ENCODE data around the gene TXNDC17.
"Not testable (repeated sequence)": the region's sequence is repeated elsewhere in the genome, so short reads cannot be mapped to it uniquely, and the experiment has no call there.

The TXNDC17 gene

GRCh38 chr17:6638046-6638908 lies 2.6 kb upstream of the TXNDC17 start:
- no peak for DNase-seq

GRCh38 chr17:6639014-6639585 lies 1.8 kb upstream of the TXNDC17 start:
- DNase-seq: no peak

GRCh38 chr17:6639586-6640535 lies 999 bp upstream of the TXNDC17 start:
- no peak for DNase-seq

- peak; percentile 32 for DNase-seq
Measured at GRCh38 chr17:6641247-6641863, 495 bp downstream of the TXNDC17 start.

- DNase-seq: peak; percentile 77
Measured at GRCh38 chr17:6642592-6642991, 1.7 kb downstream of the TXNDC17 start.

GRCh38 chr17:6643451-6644125 lies 2.7 kb downstream of the TXNDC17 start:
- peak; percentile 69 for DNase-seq

- peak; percentile 41 for DNase-seq
Measured at GRCh38 chr17:6648181-6648580, 7.3 kb downstream of the TXNDC17 start.

GRCh38 chr17:6651354-6651918 lies 10.6 kb downstream of the TXNDC17 start, which contains the start of the genes C17orf100 and MED31:
TSS of gene C17orf100 (plus strand) at chr17:6651762. CDS start at chr17:6651914, 152 bp downstream.
TSS of gene MED31 (minus strand) at chr17:6651605. CDS start at chr17:6651528, 77 bp downstream.
- DNase-seq: peak; percentile 97

- DNase-seq: no peak
Measured at GRCh38 chr17:6651919-6652452, 11.1 kb downstream of the TXNDC17 start.

- no peak for DNase-seq
Measured at GRCh38 chr17:6654841-6655731, 14.2 kb downstream of the TXNDC17 start.

GRCh38 chr17:6655732-6656361 lies 15.0 kb downstream of the TXNDC17 start:
- not testable (repeated sequence) for DNase-seq

- DNase-seq: peak; percentile 55
Measured at GRCh38 chr17:6656797-6657632, 16.2 kb downstream of the TXNDC17 start.

GRCh38 chr17:6657633-6658287 lies 16.9 kb downstream of the TXNDC17 start:
- DNase-seq: no peak

- DNase-seq: not testable (repeated sequence)
Measured at GRCh38 chr17:6658411-6658810, 17.6 kb downstream of the TXNDC17 start.

- DNase-seq: no peak
Measured at GRCh38 chr17:6660101-6660500, 19.2 kb downstream of the TXNDC17 start.

- peak; percentile 55 for DNase-seq
Measured at GRCh38 chr17:6660805-6661463, 20.1 kb downstream of the TXNDC17 start.

GRCh38 chr17:6661464-6661848 lies 20.6 kb downstream of the TXNDC17 start:
- no peak for DNase-seq

- not testable (repeated sequence) for DNase-seq
Measured at GRCh38 chr17:6663200-6663599, 22.3 kb downstream of the TXNDC17 start.

Measured in activated CD4-positive, alpha-beta T cell treated with anti-CD3 and anti-CD28 coated beads, Interleukin-2, amount 50 U/mL, for 16 hours (primary cell).